Hepatocyte (in vitro differentiated cells): Measurements from ENCODE around the gene SLC27A2. TPM values are rescaled to one million over a fixed set of nuclear protein-coding genes. Genes with fewer than 3 reads are reported as not detected.

Experiments used
- DNase-seq: peaks from one replicate; pipeline ENCODE4 v3.0.0-alpha.2; 2016; ENCODE audit warnings: low spot score
- H2AFZ ChIP-seq: fragments of 200-600 bp; sonication (generic); 2 replicates; pipeline ENCODE4 v1.6.0; 2016; ENCODE audit warnings: antibody characterized with exemption, mild to moderate bottlenecking
- H3K27ac ChIP-seq: fragments of 200-600 bp; sonication (generic); 2 replicates; pipeline ENCODE4 v1.5.1; 2016; ENCODE audit warnings: mild to moderate bottlenecking
- H3K27me3 ChIP-seq: fragments of 200-600 bp; sonication (generic); 2 replicates; pipeline ENCODE4 v1.6.1; 2016
- H3K36me3 ChIP-seq: fragments of 200-600 bp; sonication (generic); replicated peaks from 2 replicates; pipeline ENCODE4 v1.5.1; 2016; ENCODE audit warnings: low read depth; ENCODE audit not compliant: insufficient read depth
- H3K4me1 ChIP-seq: fragments of 200-600 bp; sonication (generic); 2 replicates; pipeline ENCODE4 v1.5.1; 2016; ENCODE audit warnings: mild to moderate bottlenecking, moderate library complexity; ENCODE audit not compliant: insufficient read depth
- H3K4me2 ChIP-seq: fragments of 200-600 bp; sonication (generic); 2 replicates; pipeline ENCODE4 v1.6.0; 2016
- H3K4me3 ChIP-seq: fragments of 200-600 bp; sonication (generic); 2 replicates; pipeline ENCODE4 v1.5.1; 2016; ENCODE audit warnings: mild to moderate bottlenecking
- H3K79me2 ChIP-seq: fragments of 200-600 bp; sonication (generic); 2 replicates; pipeline ENCODE4 v1.6.0; 2017; ENCODE audit warnings: mild to moderate bottlenecking
- H3K9me2 ChIP-seq: fragments of 200-600 bp; sonication (generic); replicated peaks from 2 replicates; pipeline ENCODE4 v1.6.0; 2017; ENCODE audit warnings: mild to moderate bottlenecking; ENCODE audit not compliant: insufficient read depth
- H3K9me3 ChIP-seq: fragments of 200-600 bp; sonication (generic); 2 replicates; pipeline ENCODE4 v1.5.1; 2016; ENCODE audit warnings: low read depth, mild to moderate bottlenecking
- H4K20me1 ChIP-seq: fragments of 200-600 bp; sonication (generic); 2 replicates; pipeline ENCODE4 v1.6.0; 2016; ENCODE audit warnings: mild to moderate bottlenecking; ENCODE audit not compliant: insufficient read depth, poor library complexity, severe bottlenecking
- EZH2 ChIP-seq: fragments of 200-600 bp; sonication (generic); IDR thresholded peaks from 2 replicates; pipeline ENCODE4 v1.6.1; 2016; ENCODE audit warnings: antibody characterized with exemption, mild to moderate bottlenecking, borderline replicate concordance
- EZH2phosphoT487 ChIP-seq: fragments of 200-600 bp; sonication (generic); IDR thresholded peaks from one replicate; pipeline ENCODE4 v1.6.1; 2018; ENCODE audit warnings: antibody characterized with exemption, mild to moderate bottlenecking, low read depth, moderate library complexity; ENCODE audit not compliant: unreplicated experiment, severe bottlenecking
- WGBS: methylation state at CpG from one replicate; pipeline ENCODE4 v1.1.6; 2016; ENCODE audit warnings: low lambda C conversion rate; ENCODE audit errors: missing lambda C conversion rate; 5-methylcytosine and 5-hydroxymethylcytosine counted together
- polyA plus RNA-seq: library from polyadenylated mRNA; unstranded; fragments of >200 nt; fragmentation: Nextera tagmentation; extraction: Ambion mirVana; gene quantifications from 2 replicates; pipeline ENCODE4 v1.2.1, GENCODE V29; 2016
- total RNA-seq: library from RNA; depleted of rRNA; stranded (reverse); fragments of >200 nt; gene quantifications from 2 replicates; pipeline ENCODE4 v1.2.3, GENCODE V29; 2014
- TF ChIP-seq, protein P1 (sequence below): fragments of 200-600 bp; sonication (generic); IDR thresholded peaks from 2 replicates; pipeline ENCODE4 v1.5.1; 2016; ENCODE audit warnings: antibody characterized with exemption, mild to moderate bottlenecking; ENCODE audit not compliant: poor library complexity

Gene SLC27A2
- total and polyA plus RNA-seq, 2 experiments from 2014 or later: 24.8 to 41.3 TPM

DNA sequence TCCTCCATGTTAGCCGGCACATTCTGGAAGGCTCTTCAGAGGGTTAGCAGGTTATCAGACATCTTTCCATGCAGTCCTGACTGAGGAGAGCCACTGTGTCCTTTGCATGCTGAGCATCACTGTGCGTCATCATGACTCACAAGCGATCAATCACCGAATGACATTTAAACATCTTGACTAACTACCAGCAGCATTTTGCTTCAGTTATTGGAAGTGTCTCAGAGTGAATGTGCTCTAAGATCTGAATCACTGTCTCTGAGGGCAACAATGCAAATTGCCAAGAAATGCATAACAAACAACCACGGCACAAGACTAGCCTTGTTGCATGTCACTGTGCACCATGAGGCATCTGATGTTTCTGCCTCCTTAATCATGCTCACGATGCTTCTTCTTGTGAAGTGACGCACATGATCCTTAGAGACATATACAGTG is 44.6 kb upstream of the SLC27A2 start:
- Histone ChIP-seq H3K36me3 (no peaks in the 10 kb centered on the region), H3K4me1 (no peaks in the 10 kb centered on the region), H3K4me3 (no peak overlapping the region), H3K27me3 (no peaks in the 10 kb centered on the region), H3K9me3 (no peaks in the 10 kb centered on the region), H3K79me2 (no peaks in the 10 kb centered on the region), H2AFZ (no peak overlapping the region), H3K9me2 (no peaks in the 10 kb centered on the region), H3K27ac (no peak overlapping the region), H3K4me2 (no peak overlapping the region), H4K20me1 (no peaks in the 10 kb centered on the region)
- no peak for DNase-seq
- TF ChIP-seq EZH2: no peak
- TF ChIP-seq, protein P1, sequence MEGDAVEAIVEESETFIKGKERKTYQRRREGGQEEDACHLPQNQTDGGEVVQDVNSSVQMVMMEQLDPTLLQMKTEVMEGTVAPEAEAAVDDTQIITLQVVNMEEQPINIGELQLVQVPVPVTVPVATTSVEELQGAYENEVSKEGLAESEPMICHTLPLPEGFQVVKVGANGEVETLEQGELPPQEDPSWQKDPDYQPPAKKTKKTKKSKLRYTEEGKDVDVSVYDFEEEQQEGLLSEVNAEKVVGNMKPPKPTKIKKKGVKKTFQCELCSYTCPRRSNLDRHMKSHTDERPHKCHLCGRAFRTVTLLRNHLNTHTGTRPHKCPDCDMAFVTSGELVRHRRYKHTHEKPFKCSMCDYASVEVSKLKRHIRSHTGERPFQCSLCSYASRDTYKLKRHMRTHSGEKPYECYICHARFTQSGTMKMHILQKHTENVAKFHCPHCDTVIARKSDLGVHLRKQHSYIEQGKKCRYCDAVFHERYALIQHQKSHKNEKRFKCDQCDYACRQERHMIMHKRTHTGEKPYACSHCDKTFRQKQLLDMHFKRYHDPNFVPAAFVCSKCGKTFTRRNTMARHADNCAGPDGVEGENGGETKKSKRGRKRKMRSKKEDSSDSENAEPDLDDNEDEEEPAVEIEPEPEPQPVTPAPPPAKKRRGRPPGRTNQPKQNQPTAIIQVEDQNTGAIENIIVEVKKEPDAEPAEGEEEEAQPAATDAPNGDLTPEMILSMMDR: no peak
- no peak for TF ChIP-seq EZH2phosphoT487
- WGBS: 85% methylated on average over 7 of the region's 7 CpGs

DNA sequence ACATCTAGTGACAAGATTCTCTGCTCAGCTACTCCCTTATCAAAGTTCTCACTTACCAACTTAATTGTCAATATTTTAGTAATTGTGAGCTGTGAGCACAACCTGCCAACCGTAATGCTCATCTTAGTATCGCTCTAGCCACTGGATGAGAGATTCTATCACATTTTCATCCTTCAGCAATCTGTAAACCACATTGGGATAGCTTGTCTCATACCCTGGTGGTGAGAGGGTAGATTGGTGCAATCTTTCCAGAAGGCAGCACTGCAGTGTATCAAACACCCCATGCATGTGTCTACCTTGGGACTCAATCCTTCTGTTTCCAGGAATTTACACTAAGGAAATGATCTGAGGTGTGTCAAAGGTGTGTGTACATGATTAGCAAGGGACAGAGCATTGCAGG is 44.1 kb upstream of the SLC27A2 start:
- TF ChIP-seq EZH2: no peak
- TF ChIP-seq, protein P1: no peak
- TF ChIP-seq EZH2phosphoT487: no peak
- no peak overlapping the region for H3K4me3 ChIP-seq
- no peaks in the 10 kb centered on the region for H3K27me3 ChIP-seq
- no peaks in the 10 kb centered on the region for H3K79me2 ChIP-seq
- H3K36me3 ChIP-seq: no peaks in the 10 kb centered on the region
- WGBS: 100% methylated on average over 2 of the region's 2 CpGs
- DNase-seq: no peak
- H2AFZ ChIP-seq: no peak overlapping the region
- H3K9me3 ChIP-seq: no peaks in the 10 kb centered on the region
- no peak overlapping the region for H3K27ac ChIP-seq
- H3K9me2 ChIP-seq: no peaks in the 10 kb centered on the region
- H3K4me2 ChIP-seq: no peak overlapping the region
- no peaks in the 10 kb centered on the region for H4K20me1 ChIP-seq
- no peaks in the 10 kb centered on the region for H3K4me1 ChIP-seq

DNA sequence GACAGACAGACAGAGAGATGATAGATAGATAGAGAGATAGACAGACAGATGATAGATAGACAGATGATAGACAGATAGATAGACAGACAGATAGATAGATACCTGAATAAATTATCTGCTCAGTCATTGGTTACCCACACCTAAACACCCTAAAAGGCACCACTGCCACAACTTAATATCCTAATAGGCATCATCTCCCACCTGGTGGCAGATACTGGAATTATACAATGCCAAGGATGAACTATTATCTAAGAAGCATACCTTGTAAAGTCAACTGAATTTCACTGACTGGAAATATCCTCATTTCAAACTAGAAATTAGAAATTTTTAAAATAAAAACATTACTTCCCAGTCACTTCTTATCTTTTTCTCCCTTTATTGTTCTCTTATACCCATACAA is 43.6 kb upstream of the SLC27A2 start:
- TF ChIP-seq EZH2phosphoT487 (no peak), EZH2 (no peak)
- TF ChIP-seq, protein P1: no peak
- Histone ChIP-seq H2AFZ (no peak overlapping the region), H3K9me2 (no peaks in the 10 kb centered on the region), H3K9me3 (no peaks in the 10 kb centered on the region), H3K79me2 (no peaks in the 10 kb centered on the region), H3K4me3 (no peak overlapping the region), H3K27me3 (no peaks in the 10 kb centered on the region), H3K4me1 (no peaks in the 10 kb centered on the region), H4K20me1 (no peaks in the 10 kb centered on the region), H3K36me3 (no peaks in the 10 kb centered on the region), H3K27ac (no peak overlapping the region), H3K4me2 (no peak overlapping the region)
- no peak for DNase-seq

DNA sequence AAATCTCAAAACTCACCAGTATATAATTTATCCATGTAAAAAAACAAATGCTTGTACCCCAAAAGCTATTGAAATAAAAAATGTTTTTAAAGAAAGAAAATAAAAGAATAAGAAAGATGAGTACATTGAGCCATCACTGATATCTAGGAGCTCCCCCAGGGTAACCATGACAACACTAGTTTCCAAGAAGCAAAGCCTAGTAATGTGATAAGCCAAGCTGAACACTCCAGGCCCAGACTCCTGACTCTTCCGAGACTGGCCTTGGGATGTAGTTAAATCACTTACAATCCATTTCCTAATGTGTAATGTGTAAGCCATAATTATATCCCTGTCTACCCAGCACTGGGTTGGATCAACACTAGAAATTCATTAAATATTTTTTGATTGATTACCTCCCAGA is 41.9 kb upstream of the SLC27A2 start:
- no peak overlapping the region for H3K27ac ChIP-seq
- WGBS: 0% methylated on average over 1 of the region's 1 CpG
- DNase-seq: no peak

More for the DNA sequence above, 41.9 kb upstream of the SLC27A2 start:
- H2AFZ ChIP-seq: no peak overlapping the region
- H3K4me1 ChIP-seq: no peaks in the 10 kb centered on the region
- TF ChIP-seq EZH2phosphoT487 (no peak), EZH2 (no peak)
- TF ChIP-seq, protein P1: no peak
- no peak overlapping the region for H3K4me3 ChIP-seq
- no peaks in the 10 kb centered on the region for H3K9me2 ChIP-seq
- no peaks in the 10 kb centered on the region for H3K27me3 ChIP-seq
- no peaks in the 10 kb centered on the region for H3K9me3 ChIP-seq
- H3K4me2 ChIP-seq: no peak overlapping the region
- no peaks in the 10 kb centered on the region for H3K36me3 ChIP-seq
- H3K79me2 ChIP-seq: no peaks in the 10 kb centered on the region
- no peaks in the 10 kb centered on the region for H4K20me1 ChIP-seq
